ENCODE results near the gene ZNF316. TPM values are rescaled to one million over a fixed set of nuclear protein-coding genes. Genes with fewer than 3 reads are reported as not detected.
A peak's percentile ranks its signal among the peaks of the same experiment; 100 is the strongest.

ZNF316 gene
- total RNA-seq, 1 donor from 2014 or later: 16.3 TPM

- no peaks in the 10 kb centered on the region for H3K27me3 ChIP-seq (ENCODE audit: control insufficient read depth, insufficient read depth, low read length)
- no peak for TF ChIP-seq CTCF (IDR thresholded peaks at IDR 0.05; ENCODE audit: insufficient read depth, low read length, severe bottlenecking)
- DNase-seq (ENCODE audit: low read depth) (no peak), FAIRE-seq (no peak)
- H3K36me3 ChIP-seq (ENCODE audit: control insufficient read depth, insufficient read depth, low read length): peaks cover 35% of the 10 kb centered on the region
- no peak overlapping the region for H3K4me3 ChIP-seq (ENCODE audit: low read depth, low read length)
Measured at GRCh38 chr7:6647080-6647479, 10.0 kb downstream of the ZNF316 start.

GRCh38 chr7:6647541-6647940, 10.4 kb downstream of the ZNF316 start:
- TF ChIP-seq CTCF (IDR thresholded peaks at IDR 0.05; ENCODE audit: insufficient read depth, low read length, severe bottlenecking): no peak
- FAIRE-seq (no peak), DNase-seq (ENCODE audit: low read depth) (no peak)
- peaks cover 35% of the 10 kb centered on the region for H3K36me3 ChIP-seq (ENCODE audit: control insufficient read depth, insufficient read depth, low read length)
- H3K4me3 ChIP-seq (ENCODE audit: low read depth, low read length): no peak overlapping the region
- H3K27me3 ChIP-seq (ENCODE audit: control insufficient read depth, insufficient read depth, low read length): no peaks in the 10 kb centered on the region

GRCh38 chr7:6648066-6648814, 11.1 kb downstream of the ZNF316 start:
- Histone ChIP-seq H3K27me3 (ENCODE audit: control insufficient read depth, insufficient read depth, low read length) (no peaks in the 10 kb centered on the region), H3K36me3 (ENCODE audit: control insufficient read depth, insufficient read depth, low read length) (peaks cover 33% of the 10 kb centered on the region), H3K4me3 (ENCODE audit: low read depth, low read length) (no peak overlapping the region)
- no peak for TF ChIP-seq CTCF (IDR thresholded peaks at IDR 0.05; ENCODE audit: insufficient read depth, low read length, severe bottlenecking)
- DNase-seq (ENCODE audit: low read depth): no peak
- no peak for FAIRE-seq

- FAIRE-seq: no peak
- Histone ChIP-seq H3K36me3 (ENCODE audit: control insufficient read depth, insufficient read depth, low read length) (peaks cover 28% of the 10 kb centered on the region), H3K4me3 (ENCODE audit: low read depth, low read length) (no peak overlapping the region), H3K27me3 (ENCODE audit: control insufficient read depth, insufficient read depth, low read length) (no peaks in the 10 kb centered on the region)
- no peak for DNase-seq (ENCODE audit: low read depth)
- TF ChIP-seq CTCF (IDR thresholded peaks at IDR 0.05; ENCODE audit: insufficient read depth, low read length, severe bottlenecking): no peak
Measured at GRCh38 chr7:6648815-6649104, 11.6 kb downstream of the ZNF316 start.

GRCh38 chr7:6649241-6649961, 12.3 kb downstream of the ZNF316 start:
- H3K4me3 ChIP-seq (ENCODE audit: low read depth, low read length): no peak overlapping the region
- no peak for DNase-seq (ENCODE audit: low read depth)
- no peak for TF ChIP-seq CTCF (IDR thresholded peaks at IDR 0.05; ENCODE audit: insufficient read depth, low read length, severe bottlenecking)
- H3K36me3 ChIP-seq (ENCODE audit: control insufficient read depth, insufficient read depth, low read length): peaks cover 22% of the 10 kb centered on the region
- FAIRE-seq: peak; percentile 43
- no peaks in the 10 kb centered on the region for H3K27me3 ChIP-seq (ENCODE audit: control insufficient read depth, insufficient read depth, low read length)
